Fibroblast of skin of left biceps (primary cell): ENCODE results near the gene BACH2.
"Not testable (repeated sequence)": the region's sequence is repeated elsewhere in the genome, so short reads cannot be mapped to it uniquely, and the experiment has no call there.

Experiments
- DNase-seq, 2 experiments: peaks; one replicate each; pipeline ENCODE4 v3.0.0-alpha.2; 2013; ENCODE audit warnings: low read depth in 2 of 2

The BACH2 gene

DNA sequence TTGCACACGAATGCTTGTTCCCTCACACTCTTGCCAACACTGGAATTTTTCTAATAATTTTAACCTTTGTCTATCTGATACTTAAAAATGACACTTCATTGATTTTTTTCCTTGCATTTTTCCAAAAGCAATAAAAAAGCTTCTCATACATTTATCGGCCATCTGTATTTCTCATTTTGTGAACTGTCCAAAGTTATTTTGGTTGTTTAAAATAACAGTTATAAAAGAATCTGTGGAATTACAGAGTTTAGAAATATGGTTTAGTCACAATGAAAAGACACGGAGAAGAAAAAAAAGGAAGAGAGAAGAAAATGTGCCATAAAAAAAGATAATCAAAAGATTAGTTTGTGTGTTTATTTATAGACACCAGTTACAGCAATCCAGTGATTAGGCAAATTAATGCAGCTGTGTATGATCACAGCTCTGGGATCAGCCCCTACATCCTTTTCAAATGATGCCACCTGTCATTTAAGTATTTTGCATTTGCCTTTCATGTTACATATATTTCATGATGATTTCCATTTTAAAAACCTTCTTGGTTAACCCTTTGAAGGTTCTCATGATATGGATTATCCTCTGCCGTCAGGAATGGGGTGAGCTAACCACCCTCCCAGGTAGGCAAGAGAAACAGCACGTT lies 171.7 kb downstream of the BACH2 start:
- no peak for DNase-seq

DNA sequence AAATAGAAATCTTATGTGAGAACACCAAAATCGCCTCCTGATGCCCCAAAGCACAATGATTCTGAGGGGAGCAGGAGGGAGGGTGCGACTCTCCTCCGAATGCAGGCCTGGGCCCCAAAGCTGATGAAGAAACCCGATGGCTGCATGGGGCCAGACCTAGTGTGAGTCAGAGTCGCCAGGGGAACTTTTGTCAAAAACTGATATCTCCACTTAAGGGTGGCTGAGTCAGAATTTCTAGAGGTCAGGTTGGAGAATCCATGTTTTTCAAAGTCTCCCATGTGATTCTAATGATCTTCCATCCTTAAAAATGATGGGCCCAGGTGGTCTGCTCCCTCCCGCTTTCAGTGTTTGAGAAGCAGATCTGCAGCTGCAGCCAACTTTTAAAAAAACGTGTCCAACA lies 172.8 kb downstream of the BACH2 start:
- DNase-seq: no peak

DNA sequence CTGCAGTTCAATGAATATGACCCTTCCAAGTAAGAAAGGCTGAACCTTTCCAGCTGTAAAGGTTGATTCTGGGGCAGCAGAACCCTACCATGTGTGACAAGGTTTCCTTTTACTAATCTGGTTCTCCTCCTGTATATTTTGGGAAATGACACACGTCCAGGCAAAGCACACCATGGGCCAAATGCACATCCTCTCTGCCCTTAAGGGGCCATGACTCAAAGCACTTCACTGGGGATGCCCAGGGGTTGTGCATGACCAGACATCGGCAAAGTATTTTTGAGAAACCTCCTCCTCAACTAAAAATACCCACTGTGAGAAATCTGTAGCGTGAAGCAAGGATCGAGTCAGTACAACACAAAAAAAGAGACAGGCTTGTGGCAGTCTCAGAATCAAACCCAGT lies 174.7 kb downstream of the BACH2 start:
- no peak for DNase-seq

DNA sequence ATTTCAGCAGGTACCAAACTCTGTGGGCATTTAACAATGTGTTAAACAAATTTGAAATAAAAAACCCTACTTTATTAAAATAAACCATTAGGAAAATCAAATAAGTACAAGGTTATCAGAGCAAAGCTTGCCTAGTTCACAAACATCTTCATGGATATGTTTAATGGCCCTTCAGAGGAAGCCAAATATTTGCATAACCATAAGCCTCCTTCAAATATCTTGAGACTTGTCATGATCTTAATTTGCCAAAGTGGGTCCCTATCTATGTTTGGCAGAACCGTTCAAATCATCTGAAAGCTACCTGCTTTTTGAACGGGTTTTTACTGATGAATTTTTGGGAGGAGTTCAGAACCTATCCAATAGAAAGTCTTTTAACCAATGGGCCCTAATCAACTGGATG lies 176.3 kb downstream of the BACH2 start:
- DNase-seq: no peak

GRCh38 chr6:90119618-90120017 lies 177.0 kb downstream of the BACH2 start:
- DNase-seq: no peak

DNA sequence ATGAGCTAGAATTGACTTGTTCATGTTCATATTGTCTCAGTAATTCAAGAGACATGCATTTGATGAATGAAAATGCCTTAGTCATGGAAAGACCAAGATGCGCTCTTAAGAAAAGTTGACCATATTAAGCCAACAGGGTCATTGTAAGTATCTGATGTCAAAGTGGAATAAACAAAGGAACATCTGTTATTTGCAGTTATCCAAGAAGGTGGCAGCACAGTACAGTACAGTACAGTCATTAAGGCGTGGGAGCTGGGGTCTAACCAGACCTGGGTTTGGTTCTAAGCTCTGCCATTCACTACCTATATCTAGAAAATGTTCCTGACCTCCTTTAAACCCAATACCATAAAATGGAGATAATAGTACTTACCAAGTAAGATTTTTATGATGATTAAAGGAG lies 178.1 kb downstream of the BACH2 start:
- DNase-seq: no peak

- DNase-seq: no peak
These were observed 178.6 kb downstream of the BACH2 start for GRCh38 chr6:90118069-90118468.

DNA sequence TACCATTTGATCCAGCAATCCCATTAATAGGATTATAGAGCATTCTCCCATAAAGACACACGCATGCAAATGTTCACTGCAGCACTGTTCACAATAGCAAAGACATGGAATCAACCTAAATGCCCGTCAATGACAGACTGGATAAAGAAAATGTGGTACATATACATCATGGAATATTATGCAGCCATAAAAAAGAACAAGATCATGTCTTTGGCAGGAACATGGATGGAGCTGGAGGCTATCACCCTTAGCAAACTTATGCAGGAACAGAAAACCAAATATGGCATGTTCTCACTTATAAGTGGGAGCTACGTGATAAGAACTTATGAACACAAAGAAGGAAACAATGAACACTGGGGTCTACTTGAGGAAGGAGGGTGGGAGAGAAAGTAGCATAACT lies 180.5 kb downstream of the BACH2 start:
- not testable (repeated sequence) for DNase-seq

GRCh38 chr6:90113389-90113788 lies 183.3 kb downstream of the BACH2 start:
- DNase-seq: no peak

- DNase-seq: no peak
These were observed 185.3 kb downstream of the BACH2 start for GRCh38 chr6:90111387-90111786.

DNA sequence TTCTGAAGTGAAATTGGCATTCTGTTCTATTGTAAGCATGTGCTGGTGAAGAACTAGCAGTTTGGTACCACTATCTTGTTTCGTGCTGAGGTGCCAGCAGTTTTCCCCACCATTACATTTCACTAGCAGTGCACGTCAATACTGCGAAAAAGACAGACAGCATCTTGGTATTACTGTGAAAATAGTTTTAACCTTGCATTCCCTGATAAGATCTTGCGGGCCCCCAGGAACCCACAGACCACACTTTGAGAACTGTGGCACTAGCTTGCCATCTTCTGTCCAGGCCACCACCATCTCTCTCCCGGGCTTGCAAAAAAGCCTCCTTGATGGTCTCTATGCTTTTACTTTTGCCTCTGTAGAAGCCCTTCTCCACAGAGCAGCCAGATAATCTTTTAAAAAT lies 185.7 kb downstream of the BACH2 start:
- no peak for DNase-seq

DNA sequence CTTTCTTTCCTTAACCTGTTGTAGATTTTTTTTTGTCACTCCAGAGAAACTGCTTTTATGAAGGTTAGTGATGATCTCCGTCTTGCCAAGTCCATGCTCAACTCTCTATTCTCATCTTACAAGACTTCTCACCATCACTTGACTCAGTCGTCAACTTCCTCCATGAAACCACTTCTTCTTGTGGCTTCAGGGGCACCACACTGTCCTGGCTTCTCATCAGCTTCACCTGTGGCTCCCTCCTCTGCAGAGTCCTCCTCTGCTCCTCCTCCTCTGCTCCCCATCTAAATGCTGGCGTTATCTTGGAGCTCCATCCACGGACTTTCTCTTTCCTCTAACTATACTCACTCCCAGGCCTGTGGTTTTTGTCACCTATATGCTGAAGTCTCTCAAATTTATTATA lies 187.5 kb downstream of the BACH2 start:
- DNase-seq: no peak

DNA sequence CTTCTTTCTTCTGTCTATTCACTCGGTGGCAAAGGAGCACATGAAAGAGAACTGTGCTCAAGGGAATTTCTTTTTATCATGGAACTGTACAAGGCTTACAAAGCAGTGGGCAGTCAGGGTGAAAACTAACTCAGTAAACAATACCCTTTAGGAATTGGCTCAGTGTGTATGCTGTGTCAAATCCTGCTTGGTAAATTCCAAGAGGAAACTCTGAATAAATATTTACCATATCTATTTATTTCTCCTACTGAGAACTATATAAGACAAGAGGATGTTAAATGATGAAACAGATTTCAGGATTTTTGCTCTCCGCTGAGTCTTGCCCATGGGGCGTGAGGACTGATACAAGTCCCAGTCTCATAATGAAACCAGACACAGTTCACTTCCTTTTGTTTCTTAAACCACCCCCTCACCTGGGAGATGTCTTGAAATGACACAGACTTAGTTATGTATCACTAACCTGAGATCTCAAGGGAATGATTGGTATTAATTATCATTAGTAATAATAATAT lies 188.8 kb downstream of the BACH2 start:
- no peak for DNase-seq

GRCh38 chr6:90107371-90107770 lies 189.3 kb downstream of the BACH2 start:
- no peak for DNase-seq

GRCh38 chr6:90106449-90106848 lies 190.2 kb downstream of the BACH2 start:
- DNase-seq: no peak

DNA sequence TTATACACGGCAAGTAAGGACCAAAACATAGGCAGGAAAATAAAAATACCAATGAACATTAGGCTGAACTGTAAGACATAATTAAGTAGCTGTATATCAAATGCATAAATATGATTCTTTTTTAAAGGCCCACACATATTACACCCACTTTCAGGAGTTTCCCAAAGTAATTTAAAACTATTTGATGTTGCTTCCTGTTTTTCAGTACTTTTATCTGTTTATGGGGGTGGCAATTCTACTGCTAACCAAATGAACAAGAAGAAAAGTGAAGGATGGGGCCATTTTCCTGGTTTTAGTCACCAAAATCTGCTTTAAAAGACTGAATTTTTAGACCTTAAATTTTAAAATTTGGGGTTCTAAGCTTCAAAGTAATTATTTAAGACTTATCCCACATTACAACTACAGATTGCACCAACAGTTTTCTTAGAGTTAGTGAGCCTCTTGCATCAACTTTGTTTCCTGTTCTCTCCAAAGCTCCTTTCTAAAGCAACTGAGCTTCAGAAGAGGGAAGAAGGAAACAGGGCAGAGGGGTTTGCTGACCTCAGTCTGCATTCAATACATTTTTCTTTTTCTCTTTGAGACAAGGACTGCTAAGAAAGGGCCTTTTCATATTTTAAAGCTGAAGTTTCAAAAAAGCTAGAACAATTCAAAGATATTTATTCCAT lies 191.0 kb downstream of the BACH2 start:
- no peak for DNase-seq

DNA sequence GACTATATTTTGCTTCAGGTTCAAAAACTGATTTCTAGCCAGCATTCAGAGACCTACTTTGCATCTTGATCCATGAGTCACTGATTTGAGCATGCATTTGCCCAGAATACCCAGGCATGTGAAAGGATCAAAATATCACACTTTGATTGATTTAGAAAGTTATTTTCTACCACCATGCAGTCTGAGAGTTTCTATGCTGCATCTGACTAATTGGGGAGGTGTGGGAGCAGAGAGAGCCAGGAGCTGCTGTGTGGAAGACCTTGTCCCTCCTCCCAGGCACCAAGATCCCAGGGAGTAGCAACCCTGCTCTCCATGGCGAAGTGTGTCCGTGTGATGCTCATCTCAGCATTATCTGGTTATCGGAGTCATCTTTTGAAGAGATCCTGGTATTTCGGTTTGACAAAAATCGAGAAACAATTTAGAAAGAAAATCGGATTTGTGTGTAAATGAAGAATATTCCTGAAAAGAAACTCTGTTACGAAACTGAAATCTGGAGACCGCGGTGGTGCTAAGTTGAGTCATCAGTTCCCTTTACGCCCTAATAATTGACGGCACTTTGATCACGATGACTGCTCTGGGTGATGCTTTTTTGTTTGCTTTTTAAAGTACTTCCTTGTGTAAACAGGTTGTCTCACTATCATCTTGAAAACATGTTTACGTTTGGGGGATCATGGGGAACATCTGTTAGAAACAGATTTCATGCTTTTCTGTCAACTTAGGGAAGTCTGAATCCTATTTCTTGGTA lies 193.4 kb downstream of the BACH2 start:
- DNase-seq: no peak

GRCh38 chr6:90101403-90101802 lies 195.2 kb downstream of the BACH2 start:
- no peak for DNase-seq

- DNase-seq: peak in 1 of 2 experiments; percentile 20
These were observed 196.5 kb downstream of the BACH2 start for GRCh38 chr6:90100059-90100665.

GRCh38 chr6:90098627-90099026 lies 198.0 kb downstream of the BACH2 start:
- DNase-seq: no peak

- peak; percentile 96 to 98 for DNase-seq
These were observed 198.6 kb downstream of the BACH2 start for GRCh38 chr6:90098001-90098531.

- DNase-seq: no peak
These were observed 199.3 kb downstream of the BACH2 start for GRCh38 chr6:90097356-90097755.
